Stomach (tissue), 9 donors: ENCODE data around the gene MLXIPL. TPM values are rescaled to one million over a fixed set of nuclear protein-coding genes. Genes with fewer than 3 reads are reported as not detected.

Experiments used
- DNase-seq, 2 donors: peaks; one replicate each; pipeline versions ENCODE4 v3.0.0 to v3.0.0-alpha.2; 2013 to 2019
- H3K27ac ChIP-seq, 5 donors: fragments of 200-600 bp in 4 of 5; sonication (generic) in 4 of 5; one replicate each; pipeline ENCODE4 v1.5.1; 2013 to 2019; ENCODE audit warnings: mild to moderate bottlenecking in 1 of 5, moderate library complexity in 1 of 5
- H3K27me3 ChIP-seq, 3 donors: fragments of 200-600 bp; sonication (generic); one replicate each; pipeline ENCODE4 v1.5.1; 2017 to 2019; ENCODE audit warnings: mixed run types in 1 of 3
- H3K36me3 ChIP-seq, 4 donors: fragments of 200-600 bp; sonication (generic); 1 replicate in 3 of 4; 2 replicates in 1 of 4; pipeline ENCODE4 v1.5.1; 2016 to 2019
- H3K4me1 ChIP-seq, 4 donors: fragments of 200-600 bp; sonication (generic); one replicate each; pipeline ENCODE4 v1.5.1; 2016 to 2019
- H3K4me3 ChIP-seq, 4 donors: fragments of 200-600 bp; sonication (generic) in 3 of 4; one replicate each; pipeline ENCODE4 v1.5.1; 2016 to 2019; ENCODE audit warnings: mild to moderate bottlenecking in 1 of 4
- H3K9me3 ChIP-seq, 4 donors: fragments of 200-600 bp; sonication (generic); one replicate each; pipeline ENCODE4 v1.5.1; 2016 to 2019
- CTCF ChIP-seq, 7 experiments: fragments of 450-650 bp in 4 of 7; fragments of 200-600 bp in 3 of 7; sonication (generic) in 3 of 7; IDR thresholded peaks; one replicate each; pipeline ENCODE4 v1.5.1; 2016 to 2019; ENCODE audit warnings: antibody characterized with exemption in 7 of 7, control low read depth in 2 of 7, mild to moderate bottlenecking in 1 of 7
- EP300 ChIP-seq: sonication (generic); formaldehyde crosslinking; IDR thresholded peaks from one replicate; pipeline ENCODE4 v1.6.1; 2017; ENCODE audit warnings: antibody characterized with exemption
- POLR2A ChIP-seq, 4 donors: fragments of 450-650 bp; IDR thresholded peaks; one replicate each; pipeline ENCODE4 v1.6.1; 2016; ENCODE audit warnings: antibody characterized with exemption in 4 of 4, control low read depth in 2 of 4, mild to moderate bottlenecking in 1 of 4, moderate library complexity in 1 of 4
- POLR2AphosphoS5 ChIP-seq, 3 donors: sonication (generic); formaldehyde crosslinking; IDR thresholded peaks; one replicate each; pipeline ENCODE4 v1.6.1; 2016; ENCODE audit warnings: antibody characterized with exemption in 3 of 3
- WGBS, 5 donors: extraction: QIAGEN DNeasy Blood & Tissue Kit in 3 of 5; methylation state at CpG; one replicate each; pipeline versions ENCODE4 v1.1.5 to v1.1.7; 2013 to 2018; 5-methylcytosine and 5-hydroxymethylcytosine counted together
- intact Hi-C: fragments of 100-400 bp; cut with DNase I; formaldehyde crosslinking; loops from one replicate; pipeline ENCODE4 v1.15.1; 2023; ENCODE audit warnings: low total_unique reads
- polyA plus RNA-seq, 3 donors: library from polyadenylated mRNA; stranded (reverse); fragments of 200-250 nt; gene quantifications; one replicate each; pipeline ENCODE4 v1.2.3, GENCODE V29; 2013
- total RNA-seq, 5 donors: library from RNA; depleted of rRNA; stranded (reverse); fragments of >200 nt; gene quantifications; one replicate each; pipeline versions ENCODE4 v1.1.0 to v1.2.3, GENCODE V29; 2014 to 2016
- donor health status: healthy with polysubstance abuse.
- donor health status: Bipolar disorder and iron deficiency.
- donor health status: healthy.

Gene MLXIPL
- total and polyA plus RNA-seq, 8 donors = 2.4 to 102 (median 9.2) TPM

GRCh38 chr7:73572767-73573186 is 51.5 kb downstream of the MLXIPL start:
- Histone ChIP-seq H3K27me3 (no peaks in the 10 kb centered on the region), H3K4me3 (no peak overlapping the region), H3K36me3 (peaks cover 42 to 75% (median 75%) of the 10 kb centered on the region in 4 donors), H3K4me1 (peaks cover 13 to 44% (median 21%) of the 10 kb centered on the region in 4 donors), H3K9me3 (no peaks in the 10 kb centered on the region), H3K27ac (no peak overlapping the region)
- WGBS, 5 donors = 70 to 91% (median 76%) methylated on average over 4 to 6 of the region's 6 CpGs
- TF ChIP-seq POLR2AphosphoS5 (IDR thresholded peaks at IDR 0.05) (no peak), CTCF (IDR thresholded peaks at IDR 0.05) (no peak), POLR2A (IDR thresholded peaks at IDR 0.05) (no peak), EP300 (no peak)
- DNase-seq = no peak
- intact Hi-C loops = no loop called here

- TF ChIP-seq CTCF (IDR thresholded peaks at IDR 0.05) (no peak), POLR2AphosphoS5 (IDR thresholded peaks at IDR 0.05) (no peak), POLR2A (IDR thresholded peaks at IDR 0.05) (no peak), EP300 (no peak)
- H3K4me3 ChIP-seq = no peak overlapping the region
- DNase-seq = no peak
- no peak overlapping the region for H3K27ac ChIP-seq
- H3K9me3 ChIP-seq = no peaks in the 10 kb centered on the region
- peaks cover 0 to 31% (median 8%) of the 10 kb centered on the region in 4 donors for H3K4me1 ChIP-seq
- H3K27me3 ChIP-seq = no peaks in the 10 kb centered on the region
- intact Hi-C loops = no loop called here
- peaks cover 42 to 70% (median 69%) of the 10 kb centered on the region in 4 donors for H3K36me3 ChIP-seq
- 92 to 96% (median 93%) methylated on average over 10 of the region's 10 CpGs for WGBS, 5 donors
Measured at GRCh38 chr7:73570977-73571376, 53.3 kb downstream of the MLXIPL start.

GRCh38 chr7:73570521-73570920 is 53.8 kb downstream of the MLXIPL start:
- WGBS, 5 donors = 95 to 100% (median 97%) methylated on average over 6 to 22 of the region's 22 CpGs
- H3K27me3 ChIP-seq = no peaks in the 10 kb centered on the region
- H3K4me1 ChIP-seq = peaks cover 0 to 31% (median 10%) of the 10 kb centered on the region in 4 donors
- H3K4me3 ChIP-seq = no peak overlapping the region
- intact Hi-C loops = no loop called here
- H3K9me3 ChIP-seq = no peaks in the 10 kb centered on the region
- no peak for DNase-seq
- TF ChIP-seq POLR2AphosphoS5 (IDR thresholded peaks at IDR 0.05) (no peak), POLR2A (IDR thresholded peaks at IDR 0.05) (no peak), EP300 (no peak), CTCF (IDR thresholded peaks at IDR 0.05) (no peak)
- H3K36me3 ChIP-seq = peaks cover 42 to 65% (median 65%) of the 10 kb centered on the region in 4 donors
- H3K27ac ChIP-seq = no peak overlapping the region

GRCh38 chr7:73569042-73569608 is 55.2 kb downstream of the MLXIPL start:
- no peaks in the 10 kb centered on the region for H3K9me3 ChIP-seq
- no peak for TF ChIP-seq POLR2AphosphoS5 (IDR thresholded peaks at IDR 0.05)
- no peak for TF ChIP-seq POLR2A (IDR thresholded peaks at IDR 0.05)
- TF ChIP-seq CTCF (IDR thresholded peaks at IDR 0.05) = no peak
- TF ChIP-seq EP300 = no peak
- intact Hi-C loops = no loop called here
- H3K27me3 ChIP-seq = no peaks in the 10 kb centered on the region
- WGBS, 5 donors = 66 to 75% (median 73%) methylated on average over 5 of the region's 5 CpGs
- peaks cover 0 to 25% (median 11%) of the 10 kb centered on the region in 4 donors for H3K4me1 ChIP-seq
- H3K27ac ChIP-seq = no peak overlapping the region
- H3K36me3 ChIP-seq = peaks cover 41 to 55% (median 53%) of the 10 kb centered on the region in 4 donors
- DNase-seq = no peak
- no peak overlapping the region for H3K4me3 ChIP-seq
